HL-60 (cell line): ENCODE data around the gene KIAA1210.

Experiments used
- DNase-seq, 2 experiments: peaks; one replicate each; pipeline ENCODE4 v3.0.0-alpha.2; 2010 to 2020; ENCODE audit warnings: low read depth in 1 of 2, low spot score in 1 of 2
- H3K27ac ChIP-seq: fragments of 250-450 bp; sonication (Bioruptor Pico); replicated peaks from 2 replicates; pipeline ENCODE4 v1.5.1; 2020; ENCODE audit warnings: mild to moderate bottlenecking, moderate library complexity
- H3K27me3 ChIP-seq: fragments of 250-450 bp; sonication (Bioruptor Pico); 2 replicates; pipeline ENCODE4 v1.5.1; 2021; ENCODE audit warnings: mild to moderate bottlenecking, moderate library complexity; ENCODE audit not compliant: insufficient read depth, poor library complexity, severe bottlenecking
- H3K4me3 ChIP-seq: replicated peaks from 2 replicates; pipeline ENCODE4 v1.5.1; 2011; ENCODE audit warnings: mild to moderate bottlenecking, control low read depth, low read length; ENCODE audit not compliant: insufficient read depth
- GABPA ChIP-seq: IDR thresholded peaks from 2 replicates; pipeline ENCODE4 v1.6.1; 2012; ENCODE audit warnings: low read depth
- POLR2AphosphoS5 ChIP-seq: IDR thresholded peaks from 2 replicates; pipeline ENCODE4 v1.6.1; 2012; ENCODE audit warnings: low read depth
- SPI1 ChIP-seq: IDR thresholded peaks from 2 replicates; pipeline ENCODE4 v1.6.1; 2012; ENCODE audit warnings: low read depth, mild to moderate bottlenecking, borderline replicate concordance
- TF ChIP-seq, protein P1 (sequence below): IDR thresholded peaks from one replicate; pipeline ENCODE4 v1.5.1; 2011; ENCODE audit warnings: low read length, control low read depth, inconsistent platforms; ENCODE audit not compliant: insufficient read depth
- TF ChIP-seq, protein P2 (sequence below): IDR thresholded peaks from 2 replicates; pipeline ENCODE4 v1.6.1; 2012; ENCODE audit warnings: low read depth; ENCODE audit not compliant: insufficient replicate concordance

The KIAA1210 gene

GRCh38 chrX:119089619-119090018 is 38.0 kb downstream of the KIAA1210 start:
- Histone ChIP-seq H3K27ac (no peak overlapping the region), H3K4me3 (no peak overlapping the region), H3K27me3 (peaks cover 2% of the 10 kb centered on the region)
- TF ChIP-seq SPI1 (no peak), GABPA (no peak), POLR2AphosphoS5 (no peak)
- TF ChIP-seq, protein P1, sequence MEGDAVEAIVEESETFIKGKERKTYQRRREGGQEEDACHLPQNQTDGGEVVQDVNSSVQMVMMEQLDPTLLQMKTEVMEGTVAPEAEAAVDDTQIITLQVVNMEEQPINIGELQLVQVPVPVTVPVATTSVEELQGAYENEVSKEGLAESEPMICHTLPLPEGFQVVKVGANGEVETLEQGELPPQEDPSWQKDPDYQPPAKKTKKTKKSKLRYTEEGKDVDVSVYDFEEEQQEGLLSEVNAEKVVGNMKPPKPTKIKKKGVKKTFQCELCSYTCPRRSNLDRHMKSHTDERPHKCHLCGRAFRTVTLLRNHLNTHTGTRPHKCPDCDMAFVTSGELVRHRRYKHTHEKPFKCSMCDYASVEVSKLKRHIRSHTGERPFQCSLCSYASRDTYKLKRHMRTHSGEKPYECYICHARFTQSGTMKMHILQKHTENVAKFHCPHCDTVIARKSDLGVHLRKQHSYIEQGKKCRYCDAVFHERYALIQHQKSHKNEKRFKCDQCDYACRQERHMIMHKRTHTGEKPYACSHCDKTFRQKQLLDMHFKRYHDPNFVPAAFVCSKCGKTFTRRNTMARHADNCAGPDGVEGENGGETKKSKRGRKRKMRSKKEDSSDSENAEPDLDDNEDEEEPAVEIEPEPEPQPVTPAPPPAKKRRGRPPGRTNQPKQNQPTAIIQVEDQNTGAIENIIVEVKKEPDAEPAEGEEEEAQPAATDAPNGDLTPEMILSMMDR, result no peak
- TF ChIP-seq, protein P2, sequence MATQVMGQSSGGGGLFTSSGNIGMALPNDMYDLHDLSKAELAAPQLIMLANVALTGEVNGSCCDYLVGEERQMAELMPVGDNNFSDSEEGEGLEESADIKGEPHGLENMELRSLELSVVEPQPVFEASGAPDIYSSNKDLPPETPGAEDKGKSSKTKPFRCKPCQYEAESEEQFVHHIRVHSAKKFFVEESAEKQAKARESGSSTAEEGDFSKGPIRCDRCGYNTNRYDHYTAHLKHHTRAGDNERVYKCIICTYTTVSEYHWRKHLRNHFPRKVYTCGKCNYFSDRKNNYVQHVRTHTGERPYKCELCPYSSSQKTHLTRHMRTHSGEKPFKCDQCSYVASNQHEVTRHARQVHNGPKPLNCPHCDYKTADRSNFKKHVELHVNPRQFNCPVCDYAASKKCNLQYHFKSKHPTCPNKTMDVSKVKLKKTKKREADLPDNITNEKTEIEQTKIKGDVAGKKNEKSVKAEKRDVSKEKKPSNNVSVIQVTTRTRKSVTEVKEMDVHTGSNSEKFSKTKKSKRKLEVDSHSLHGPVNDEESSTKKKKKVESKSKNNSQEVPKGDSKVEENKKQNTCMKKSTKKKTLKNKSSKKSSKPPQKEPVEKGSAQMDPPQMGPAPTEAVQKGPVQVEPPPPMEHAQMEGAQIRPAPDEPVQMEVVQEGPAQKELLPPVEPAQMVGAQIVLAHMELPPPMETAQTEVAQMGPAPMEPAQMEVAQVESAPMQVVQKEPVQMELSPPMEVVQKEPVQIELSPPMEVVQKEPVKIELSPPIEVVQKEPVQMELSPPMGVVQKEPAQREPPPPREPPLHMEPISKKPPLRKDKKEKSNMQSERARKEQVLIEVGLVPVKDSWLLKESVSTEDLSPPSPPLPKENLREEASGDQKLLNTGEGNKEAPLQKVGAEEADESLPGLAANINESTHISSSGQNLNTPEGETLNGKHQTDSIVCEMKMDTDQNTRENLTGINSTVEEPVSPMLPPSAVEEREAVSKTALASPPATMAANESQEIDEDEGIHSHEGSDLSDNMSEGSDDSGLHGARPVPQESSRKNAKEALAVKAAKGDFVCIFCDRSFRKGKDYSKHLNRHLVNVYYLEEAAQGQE, result no peak
- no peak for DNase-seq

GRCh38 chrX:119087121-119087520 is 40.5 kb downstream of the KIAA1210 start:
- TF ChIP-seq, protein P2, result no peak
- TF ChIP-seq GABPA (no peak), SPI1 (no peak), POLR2AphosphoS5 (no peak)
- TF ChIP-seq, protein P1, result no peak
- Histone ChIP-seq H3K27me3 (peaks cover 6% of the 10 kb centered on the region), H3K4me3 (no peak overlapping the region), H3K27ac (no peak overlapping the region)
- DNase-seq, result no peak

DNA sequence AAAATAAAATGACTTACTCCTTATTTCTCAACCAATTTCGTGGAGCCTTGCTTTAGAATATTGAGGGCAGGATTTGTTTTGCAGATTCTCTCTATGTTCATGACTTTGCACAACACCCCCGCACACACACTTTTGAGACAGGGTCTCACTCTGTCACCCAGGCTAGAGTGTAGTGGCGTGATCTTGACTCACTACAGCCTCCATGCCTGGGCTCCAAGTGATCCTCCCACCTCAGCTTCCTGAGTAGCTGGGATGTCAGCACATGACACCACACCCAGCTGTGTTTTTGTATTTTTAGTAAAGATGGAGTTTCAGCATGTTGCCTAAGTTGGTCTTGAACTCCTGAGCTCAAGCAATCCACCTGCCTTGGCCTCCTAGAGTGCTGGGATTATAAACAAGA is 42.8 kb downstream of the KIAA1210 start:
- Histone ChIP-seq H3K4me3 (no peak overlapping the region), H3K27me3 (peaks cover 6% of the 10 kb centered on the region), H3K27ac (no peak overlapping the region)
- TF ChIP-seq, protein P2, result no peak
- TF ChIP-seq GABPA (no peak), SPI1 (no peak), POLR2AphosphoS5 (no peak)
- TF ChIP-seq, protein P1, result no peak
- no peak for DNase-seq
